Caco-2 (cell line): ENCODE results near the gene PARD3B. TPM values are rescaled to one million over a fixed set of nuclear protein-coding genes. Genes with fewer than 3 reads are reported as not detected.

ENCODE experiments used
- BruUV-seq: library from RNA; stranded (reverse); fragments of 400-500 nt; replicated peaks from 2 replicates; lab custom pipeline; 2021; lab: Mats Ljungman, UMichigan
- CTCF ChIA-PET: fragments of 300-600 bp; sonication (Branson Sonifier 250); formaldehyde crosslinking; loops from one replicate; lab custom pipeline; 2022; ENCODE audit warnings: antibody characterized with exemption; lab: Charles Lee
- POLR2A ChIA-PET: fragments of 300-600 bp; sonication (Branson Sonifier 250); formaldehyde crosslinking; loops from one replicate; lab custom pipeline; 2022; ENCODE audit warnings: antibody characterized with exemption; lab: Charles Lee
- DNase-seq, 2 experiments: peaks; one replicate each; pipeline versions ENCODE4 v3.0.0 to v3.0.0-alpha.2; 2020 to 2022
- H3K27me3 ChIP-seq: replicated peaks from 2 replicates; pipeline ENCODE4 v1.6.0; 2011; ENCODE audit warnings: low read length; ENCODE audit not compliant: control insufficient read depth, insufficient read depth
- H3K36me3 ChIP-seq: 2 replicates; pipeline ENCODE4 v1.5.1; 2011; ENCODE audit warnings: low read length; ENCODE audit not compliant: control insufficient read depth, insufficient read depth
- H3K4me1 ChIP-seq: fragments of 250-450 bp; sonication (Bioruptor Pico); 2 replicates; pipeline ENCODE4 v1.5.1; 2020; ENCODE audit warnings: mild to moderate bottlenecking
- H3K4me3 ChIP-seq: 2 replicates; pipeline ENCODE4 v1.5.1; 2011; ENCODE audit warnings: low read depth, mild to moderate bottlenecking, control low read depth, low read length
- H3K9me3 ChIP-seq: fragments of 250-450 bp; sonication (Bioruptor Pico); 2 replicates; pipeline ENCODE4 v1.5.1; 2020; ENCODE audit warnings: mild to moderate bottlenecking, moderate library complexity
- H3K27ac Mint-ChIP-seq: one replicate; pipeline ENCODE4 v1.8.0; 2022; ENCODE audit warnings: mixed read lengths; ENCODE audit not compliant: unreplicated experiment
- H3K27me3 Mint-ChIP-seq: one replicate; pipeline ENCODE4 v1.8.0; 2022; ENCODE audit warnings: mixed read lengths; ENCODE audit not compliant: insufficient read depth, unreplicated experiment
- H3K36me3 Mint-ChIP-seq: one replicate; pipeline ENCODE4 v1.8.0; 2022; ENCODE audit warnings: mild to moderate bottlenecking, mixed read lengths; ENCODE audit not compliant: insufficient read depth, unreplicated experiment
- H3K4me1 Mint-ChIP-seq: one replicate; pipeline ENCODE4 v1.8.0; 2022; ENCODE audit warnings: low read depth, mixed read lengths; ENCODE audit not compliant: unreplicated experiment
- H3K4me3 Mint-ChIP-seq: one replicate; pipeline ENCODE4 v1.8.0; 2022; ENCODE audit warnings: mild to moderate bottlenecking, moderate library complexity, mixed read lengths; ENCODE audit not compliant: unreplicated experiment
- H3K9me3 Mint-ChIP-seq: one replicate; pipeline ENCODE4 v1.8.0; 2022; ENCODE audit warnings: mixed read lengths; ENCODE audit not compliant: unreplicated experiment
- intact Hi-C: fragments of 100-400 bp; cut with micrococcal nuclease; formaldehyde crosslinking; loops from one replicate; pipeline ENCODE4 v1.10.0; 2022; ENCODE audit not compliant: unreplicated experiment
- total RNA-seq: library from RNA; stranded (reverse); gene quantifications from 2 replicates; pipeline ENCODE4 v1.2.3, GENCODE V29; 2022
- TF ChIP-seq, protein P1 (sequence below), 2 experiments: fragments of 200-600 bp in 1 of 2; IDR thresholded peaks; 1 replicate in 1 of 2; 2 replicates in 1 of 2; pipeline versions ENCODE4 v1.5.1 to v1.8.0; 2011 to 2022; ENCODE audit warnings: antibody characterized with exemption in 1 of 2, control low read depth in 1 of 2, inconsistent platforms in 1 of 2, low read depth in 1 of 2, low read length in 1 of 2, mild to moderate bottlenecking in 1 of 2, moderate library complexity in 1 of 2; ENCODE audit not compliant: insufficient read depth in 1 of 2, severe bottlenecking in 1 of 2, unreplicated experiment in 1 of 2

PARD3B gene
- total RNA-seq, 1 experiment from 2014 or later: 68.9 TPM

DNA sequence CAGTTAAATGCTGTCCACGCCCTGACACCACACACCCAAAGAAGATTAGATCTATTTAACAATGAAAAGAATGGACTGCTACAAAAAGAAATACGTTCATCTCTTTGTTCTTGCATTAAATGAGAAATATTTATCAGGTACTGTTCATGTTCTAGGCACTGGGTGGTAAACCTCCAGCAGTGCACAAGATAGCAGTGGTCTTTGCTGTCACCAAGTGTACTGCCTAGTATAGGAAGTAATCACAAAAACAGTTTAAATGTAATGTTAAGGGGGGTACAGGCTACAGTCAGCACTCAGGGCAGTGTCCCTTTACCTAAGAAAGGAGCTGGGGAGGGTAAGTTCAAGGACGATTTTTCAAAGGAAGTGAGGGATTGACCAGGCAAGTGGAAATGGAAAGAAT, 443.6 kb downstream of the PARD3B start:
- no peaks in the 10 kb centered on the region for H3K36me3 ChIP-seq
- H3K4me1 ChIP-seq: peaks cover 14% of the 10 kb centered on the region
- H3K4me3 ChIP-seq: no peak overlapping the region
- no peak for DNase-seq
- peaks cover 14% of the 10 kb centered on the region for H3K36me3 Mint-ChIP-seq
- ChIA-PET CTCF (no interaction called here), POLR2A (no interaction called here)
- H3K9me3 Mint-ChIP-seq: peaks cover 8% of the 10 kb centered on the region
- H3K4me1 Mint-ChIP-seq: peaks cover 18% of the 10 kb centered on the region
- H3K27me3 ChIP-seq: no peaks in the 10 kb centered on the region
- no peak overlapping the region for H3K4me3 Mint-ChIP-seq
- intact Hi-C loops: no loop called here
- H3K27ac Mint-ChIP-seq: no peak overlapping the region
- BruUV-seq: no TSS peak
- no peaks in the 10 kb centered on the region for H3K9me3 ChIP-seq
- no peaks in the 10 kb centered on the region for H3K27me3 Mint-ChIP-seq
- TF ChIP-seq, protein P1, sequence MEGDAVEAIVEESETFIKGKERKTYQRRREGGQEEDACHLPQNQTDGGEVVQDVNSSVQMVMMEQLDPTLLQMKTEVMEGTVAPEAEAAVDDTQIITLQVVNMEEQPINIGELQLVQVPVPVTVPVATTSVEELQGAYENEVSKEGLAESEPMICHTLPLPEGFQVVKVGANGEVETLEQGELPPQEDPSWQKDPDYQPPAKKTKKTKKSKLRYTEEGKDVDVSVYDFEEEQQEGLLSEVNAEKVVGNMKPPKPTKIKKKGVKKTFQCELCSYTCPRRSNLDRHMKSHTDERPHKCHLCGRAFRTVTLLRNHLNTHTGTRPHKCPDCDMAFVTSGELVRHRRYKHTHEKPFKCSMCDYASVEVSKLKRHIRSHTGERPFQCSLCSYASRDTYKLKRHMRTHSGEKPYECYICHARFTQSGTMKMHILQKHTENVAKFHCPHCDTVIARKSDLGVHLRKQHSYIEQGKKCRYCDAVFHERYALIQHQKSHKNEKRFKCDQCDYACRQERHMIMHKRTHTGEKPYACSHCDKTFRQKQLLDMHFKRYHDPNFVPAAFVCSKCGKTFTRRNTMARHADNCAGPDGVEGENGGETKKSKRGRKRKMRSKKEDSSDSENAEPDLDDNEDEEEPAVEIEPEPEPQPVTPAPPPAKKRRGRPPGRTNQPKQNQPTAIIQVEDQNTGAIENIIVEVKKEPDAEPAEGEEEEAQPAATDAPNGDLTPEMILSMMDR (IDR thresholded peaks at IDR 0.05; ENCODE audit: insufficient read depth in 1 of 2, low read depth in 1 of 2, low read length in 1 of 2, severe bottlenecking in 1 of 2, unreplicated experiment in 1 of 2): no peak

DNA sequence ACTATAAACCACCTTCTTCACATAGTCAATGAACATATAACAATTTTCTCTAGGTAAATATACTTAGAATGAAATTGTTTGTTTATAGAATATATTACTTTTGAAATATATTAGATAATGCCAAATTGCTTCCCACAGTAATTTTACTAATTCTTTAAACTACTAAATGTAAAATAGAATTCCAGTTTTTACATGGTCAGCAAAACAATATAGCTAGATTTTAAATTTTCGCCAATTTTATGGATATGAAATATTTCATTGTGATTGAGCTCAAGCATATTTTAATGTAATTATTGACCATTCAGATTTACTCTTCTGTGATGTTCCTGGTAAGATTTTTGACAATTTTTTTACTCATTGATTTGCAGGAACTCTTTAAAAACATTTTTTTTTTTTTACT, 444.6 kb downstream of the PARD3B start:
- H3K27me3 Mint-ChIP-seq: no peaks in the 10 kb centered on the region
- no peak overlapping the region for H3K27ac Mint-ChIP-seq
- peaks cover 8% of the 10 kb centered on the region for H3K9me3 Mint-ChIP-seq
- BruUV-seq: no TSS peak
- DNase-seq: no peak
- POLR2A ChIA-PET: no interaction called here
- peaks cover 14% of the 10 kb centered on the region for H3K4me1 ChIP-seq
- peaks cover 14% of the 10 kb centered on the region for H3K36me3 Mint-ChIP-seq
- H3K4me3 Mint-ChIP-seq: no peak overlapping the region
- no peaks in the 10 kb centered on the region for H3K27me3 ChIP-seq
- H3K4me3 ChIP-seq: no peak overlapping the region
- H3K9me3 ChIP-seq: no peaks in the 10 kb centered on the region
- intact Hi-C loops: no loop called here
- H3K36me3 ChIP-seq: no peaks in the 10 kb centered on the region
- CTCF ChIA-PET: no interaction called here
- TF ChIP-seq, protein P1 (IDR thresholded peaks at IDR 0.05; ENCODE audit: insufficient read depth in 1 of 2, low read depth in 1 of 2, low read length in 1 of 2, severe bottlenecking in 1 of 2, unreplicated experiment in 1 of 2): no peak
- peaks cover 17% of the 10 kb centered on the region for H3K4me1 Mint-ChIP-seq

DNA sequence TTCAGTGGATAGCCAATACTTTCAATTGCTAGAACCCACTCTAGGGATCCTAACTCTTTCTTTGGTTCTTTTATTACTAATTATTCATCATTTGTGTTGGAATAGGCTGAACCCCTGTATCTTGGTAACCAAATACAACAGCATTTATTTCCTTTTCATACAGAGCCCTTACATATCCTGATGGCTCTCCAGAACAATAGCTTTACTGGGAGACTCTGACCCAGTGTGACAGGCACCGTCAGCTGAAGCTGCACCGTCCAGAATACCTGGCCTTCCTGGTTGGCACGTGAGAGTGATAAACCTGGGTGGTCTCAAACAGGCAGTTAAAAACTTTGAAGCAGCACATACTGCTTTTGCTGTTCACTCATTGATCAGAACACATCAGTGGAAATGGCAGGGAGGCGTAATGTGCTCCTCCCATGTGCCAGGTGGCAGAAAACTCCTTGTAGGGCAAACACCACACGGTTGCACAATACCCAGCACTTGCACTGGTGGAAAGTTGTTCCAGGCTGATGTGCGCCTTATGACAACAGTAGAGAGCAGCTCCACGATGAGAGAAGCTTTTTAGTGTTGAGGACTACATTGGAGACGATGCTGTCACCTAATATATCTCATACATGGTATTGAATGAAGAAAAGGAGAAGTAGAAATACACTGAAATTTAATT, 456.2 kb downstream of the PARD3B start:
- Histone ChIP-seq H3K9me3 (peaks cover 4% of the 10 kb centered on the region; the same call in 1 of the 2 replicates), H3K4me1 (peaks cover 4% of the 10 kb centered on the region; the same call in 1 of the 2 replicates), H3K4me3 (no peak overlapping the region), H3K36me3 (no peaks in the 10 kb centered on the region), H3K27me3 (no peaks in the 10 kb centered on the region)
- peaks cover 18% of the 10 kb centered on the region for H3K36me3 Mint-ChIP-seq
- ChIA-PET CTCF (no interaction called here), POLR2A (no interaction called here)
- no peaks in the 10 kb centered on the region for H3K4me1 Mint-ChIP-seq
- H3K27me3 Mint-ChIP-seq: no peaks in the 10 kb centered on the region
- BruUV-seq: no TSS peak
- intact Hi-C loops: loop anchor here (2.0 kb wide), 1 partner anchor 39 kb away; no protein-coding TSS in a partner anchor
- peaks cover 7% of the 10 kb centered on the region for H3K9me3 Mint-ChIP-seq
- no peak overlapping the region for H3K4me3 Mint-ChIP-seq
- H3K27ac Mint-ChIP-seq: no peak overlapping the region
- TF ChIP-seq, protein P1 (IDR thresholded peaks at IDR 0.05; ENCODE audit: insufficient read depth in 1 of 2, low read depth in 1 of 2, low read length in 1 of 2, severe bottlenecking in 1 of 2, unreplicated experiment in 1 of 2): no peak
- DNase-seq: no peak
